ENCODE results near the gene SPON2. TPM values are rescaled to one million over a fixed set of nuclear protein-coding genes. Genes with fewer than 3 reads are reported as not detected.

Gene SPON2
- total RNA-seq, 6 experiments from 2014 or later = 12.0 to 53.5 (median 48.2) TPM

GRCh38 chr4:1217366-1217765 lies 45.0 kb upstream of the SPON2 start:
- no peaks in the 10 kb centered on the region for H3K9me3 Mint-ChIP-seq
- no peak overlapping the region for H3K27ac Mint-ChIP-seq
- TF ChIP-seq, protein P1, sequence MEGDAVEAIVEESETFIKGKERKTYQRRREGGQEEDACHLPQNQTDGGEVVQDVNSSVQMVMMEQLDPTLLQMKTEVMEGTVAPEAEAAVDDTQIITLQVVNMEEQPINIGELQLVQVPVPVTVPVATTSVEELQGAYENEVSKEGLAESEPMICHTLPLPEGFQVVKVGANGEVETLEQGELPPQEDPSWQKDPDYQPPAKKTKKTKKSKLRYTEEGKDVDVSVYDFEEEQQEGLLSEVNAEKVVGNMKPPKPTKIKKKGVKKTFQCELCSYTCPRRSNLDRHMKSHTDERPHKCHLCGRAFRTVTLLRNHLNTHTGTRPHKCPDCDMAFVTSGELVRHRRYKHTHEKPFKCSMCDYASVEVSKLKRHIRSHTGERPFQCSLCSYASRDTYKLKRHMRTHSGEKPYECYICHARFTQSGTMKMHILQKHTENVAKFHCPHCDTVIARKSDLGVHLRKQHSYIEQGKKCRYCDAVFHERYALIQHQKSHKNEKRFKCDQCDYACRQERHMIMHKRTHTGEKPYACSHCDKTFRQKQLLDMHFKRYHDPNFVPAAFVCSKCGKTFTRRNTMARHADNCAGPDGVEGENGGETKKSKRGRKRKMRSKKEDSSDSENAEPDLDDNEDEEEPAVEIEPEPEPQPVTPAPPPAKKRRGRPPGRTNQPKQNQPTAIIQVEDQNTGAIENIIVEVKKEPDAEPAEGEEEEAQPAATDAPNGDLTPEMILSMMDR (IDR thresholded peaks at IDR 0.05) = no peak
- peaks cover 28% of the 10 kb centered on the region for H3K36me3 Mint-ChIP-seq (ENCODE audit: low read depth)
- no peaks in the 10 kb centered on the region for H3K4me1 Mint-ChIP-seq (ENCODE audit: low read depth)
- H3K4me3 Mint-ChIP-seq = no peak overlapping the region
- DNase-seq = no peak
- no peaks in the 10 kb centered on the region; the same call in 1 of the 2 replicates for H3K27me3 Mint-ChIP-seq (ENCODE audit: insufficient read depth)

GRCh38 chr4:1216869-1217294 lies 44.5 kb upstream of the SPON2 start:
- Mint-ChIP-seq H3K4me3 (no peak overlapping the region), H3K27ac (no peak overlapping the region), H3K36me3 (ENCODE audit: low read depth) (peaks cover 28% of the 10 kb centered on the region), H3K4me1 (ENCODE audit: low read depth) (no peaks in the 10 kb centered on the region), H3K27me3 (ENCODE audit: insufficient read depth) (no peaks in the 10 kb centered on the region; the same call in 1 of the 2 replicates), H3K9me3 (no peaks in the 10 kb centered on the region)
- TF ChIP-seq, protein P1 (IDR thresholded peaks at IDR 0.05) = 0 out of 2 replicates have a peak, but pooled peaks have one; percentile 7
- DNase-seq = no peak

GRCh38 chr4:1216076-1216614 lies 43.8 kb upstream of the SPON2 start:
- DNase-seq = no peak
- H3K27ac Mint-ChIP-seq = no peak overlapping the region
- peaks cover 30% of the 10 kb centered on the region for H3K36me3 Mint-ChIP-seq (ENCODE audit: low read depth)
- no peaks in the 10 kb centered on the region for H3K9me3 Mint-ChIP-seq
- H3K4me3 Mint-ChIP-seq = no peak overlapping the region
- no peaks in the 10 kb centered on the region for H3K4me1 Mint-ChIP-seq (ENCODE audit: low read depth)
- TF ChIP-seq, protein P1 (IDR thresholded peaks at IDR 0.05) = no peak
- H3K27me3 Mint-ChIP-seq (ENCODE audit: insufficient read depth) = no peaks in the 10 kb centered on the region; the same call in 1 of the 2 replicates

GRCh38 chr4:1215141-1216075 lies 43.0 kb upstream of the SPON2 start:
- Mint-ChIP-seq H3K4me1 (ENCODE audit: low read depth) (no peaks in the 10 kb centered on the region), H3K27ac (no peak overlapping the region), H3K9me3 (no peaks in the 10 kb centered on the region), H3K36me3 (ENCODE audit: low read depth) (peaks cover 25% of the 10 kb centered on the region), H3K4me3 (no peak overlapping the region), H3K27me3 (ENCODE audit: insufficient read depth) (no peaks in the 10 kb centered on the region; the same call in 1 of the 2 replicates)
- TF ChIP-seq, protein P1 (IDR thresholded peaks at IDR 0.05) = no peak
- DNase-seq = no peak

DNA sequence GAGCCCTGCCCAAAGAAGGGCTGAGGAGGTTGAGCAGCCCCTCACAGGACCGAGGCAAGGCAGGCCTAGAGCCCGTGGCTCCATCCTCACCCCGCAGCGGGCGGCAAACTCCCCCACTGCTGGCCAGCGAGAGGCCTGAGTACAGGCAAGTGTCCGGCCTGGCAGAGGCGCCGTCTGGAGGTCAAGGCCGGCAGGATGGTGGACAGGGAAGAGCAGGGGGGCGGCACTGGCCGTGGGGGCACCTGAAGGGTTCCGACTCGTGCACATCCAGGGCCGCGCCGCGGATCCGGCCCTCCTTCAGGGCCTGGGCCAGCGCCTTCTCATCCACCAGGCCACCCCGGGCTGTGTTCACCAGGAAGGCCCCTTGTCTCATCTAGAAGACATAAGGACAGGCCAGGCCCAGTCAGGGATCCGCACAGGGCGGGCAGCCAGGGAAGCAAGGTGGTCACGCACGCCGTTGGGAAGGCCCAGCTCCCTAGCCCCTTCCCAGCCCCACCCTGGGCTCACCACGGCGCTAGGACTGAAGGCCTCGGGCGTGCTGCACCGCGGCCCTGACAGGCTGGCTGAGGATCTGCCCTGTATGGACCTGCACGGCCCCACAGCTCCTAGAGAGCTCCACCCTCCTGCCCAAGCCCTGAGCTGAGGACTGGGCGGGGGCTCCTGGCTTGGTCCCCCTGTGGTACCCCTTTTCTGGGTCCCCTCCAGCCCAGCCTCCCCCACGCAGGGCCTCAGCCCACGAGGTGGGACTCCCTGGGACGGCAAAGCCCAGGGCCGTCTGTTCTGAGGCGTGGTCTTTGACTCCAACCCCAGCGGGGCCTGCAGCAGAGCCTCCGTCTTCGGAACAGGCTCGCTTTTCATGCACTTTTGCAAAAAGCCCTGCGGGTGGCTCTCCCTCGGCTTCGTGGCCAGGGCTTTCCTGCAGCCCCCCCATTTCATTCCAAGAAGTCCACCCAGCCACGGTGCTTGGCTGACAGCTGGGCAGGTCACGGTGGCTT lies 42.0 kb upstream of the SPON2 start:
- no peak overlapping the region for H3K27ac Mint-ChIP-seq
- DNase-seq = no peak
- TF ChIP-seq, protein P1 (IDR thresholded peaks at IDR 0.05) = no peak
- no peaks in the 10 kb centered on the region for H3K4me1 Mint-ChIP-seq (ENCODE audit: low read depth)
- no peak overlapping the region for H3K4me3 Mint-ChIP-seq
- peaks cover 23% of the 10 kb centered on the region for H3K36me3 Mint-ChIP-seq (ENCODE audit: low read depth)
- H3K9me3 Mint-ChIP-seq = no peaks in the 10 kb centered on the region
- no peaks in the 10 kb centered on the region; the same call in 1 of the 2 replicates for H3K27me3 Mint-ChIP-seq (ENCODE audit: insufficient read depth)

Measured in HFFc6 (cell line).